ENCODE results near the gene IFT88. TPM values are rescaled to one million over a fixed set of nuclear protein-coding genes. Genes with fewer than 3 reads are reported as not detected.

The IFT88 gene
- total RNA-seq, 1 donor from 2014 or later, result 5.9 TPM

GRCh38 chr13:20558982-20559381 lies 8.0 kb upstream of the IFT88 start:
- no peaks in the 10 kb centered on the region for H3K9me3 Mint-ChIP-seq (ENCODE audit: low read depth)
- no peaks in the 10 kb centered on the region for H3K27me3 Mint-ChIP-seq (ENCODE audit: low read depth)
- no peak overlapping the region for H3K4me3 Mint-ChIP-seq (ENCODE audit: unreplicated experiment)
- H3K4me1 Mint-ChIP-seq (ENCODE audit: low read depth), result no peaks in the 10 kb centered on the region
- TF ChIP-seq, protein P1, sequence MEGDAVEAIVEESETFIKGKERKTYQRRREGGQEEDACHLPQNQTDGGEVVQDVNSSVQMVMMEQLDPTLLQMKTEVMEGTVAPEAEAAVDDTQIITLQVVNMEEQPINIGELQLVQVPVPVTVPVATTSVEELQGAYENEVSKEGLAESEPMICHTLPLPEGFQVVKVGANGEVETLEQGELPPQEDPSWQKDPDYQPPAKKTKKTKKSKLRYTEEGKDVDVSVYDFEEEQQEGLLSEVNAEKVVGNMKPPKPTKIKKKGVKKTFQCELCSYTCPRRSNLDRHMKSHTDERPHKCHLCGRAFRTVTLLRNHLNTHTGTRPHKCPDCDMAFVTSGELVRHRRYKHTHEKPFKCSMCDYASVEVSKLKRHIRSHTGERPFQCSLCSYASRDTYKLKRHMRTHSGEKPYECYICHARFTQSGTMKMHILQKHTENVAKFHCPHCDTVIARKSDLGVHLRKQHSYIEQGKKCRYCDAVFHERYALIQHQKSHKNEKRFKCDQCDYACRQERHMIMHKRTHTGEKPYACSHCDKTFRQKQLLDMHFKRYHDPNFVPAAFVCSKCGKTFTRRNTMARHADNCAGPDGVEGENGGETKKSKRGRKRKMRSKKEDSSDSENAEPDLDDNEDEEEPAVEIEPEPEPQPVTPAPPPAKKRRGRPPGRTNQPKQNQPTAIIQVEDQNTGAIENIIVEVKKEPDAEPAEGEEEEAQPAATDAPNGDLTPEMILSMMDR (IDR thresholded peaks at IDR 0.05), result no peak
- DNase-seq (ENCODE audit: low spot score), result no peak
- H3K36me3 Mint-ChIP-seq (ENCODE audit: low read depth), result no peaks in the 10 kb centered on the region
- no peak overlapping the region for H3K27ac Mint-ChIP-seq (ENCODE audit: unreplicated experiment)

DNA sequence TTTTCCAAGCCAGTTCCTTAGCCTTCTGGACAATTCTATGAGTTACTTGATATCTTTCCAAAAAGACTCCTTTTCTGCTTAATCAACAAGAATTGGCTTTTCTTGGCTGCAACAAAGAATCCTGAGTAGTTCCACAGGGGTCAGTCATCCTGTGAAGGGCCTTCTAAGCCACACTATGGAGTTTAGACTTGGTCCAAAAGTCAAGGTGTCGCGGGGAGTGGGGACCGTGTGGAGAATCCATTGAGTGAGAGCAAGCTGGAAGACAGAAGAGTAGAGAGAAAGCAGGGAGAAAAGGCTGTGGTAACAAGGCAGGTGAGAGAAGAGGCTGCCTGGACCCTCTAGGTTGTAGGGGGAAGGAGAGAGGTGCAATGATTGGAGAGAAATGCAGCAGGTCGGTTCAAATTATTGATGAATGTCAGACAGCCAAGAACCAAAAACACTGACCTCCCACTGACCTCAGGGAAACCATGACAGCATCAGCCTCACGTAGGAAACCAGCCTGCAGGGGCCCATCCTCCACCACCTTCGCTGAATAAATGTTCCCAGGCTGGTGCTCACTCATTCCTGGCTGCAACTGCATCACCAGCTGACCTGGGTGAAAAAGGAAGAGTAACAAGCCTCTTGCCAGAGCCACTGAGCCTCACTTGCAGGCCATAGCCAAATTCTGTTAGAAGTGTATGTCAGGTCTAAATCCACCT lies 7.1 kb upstream of the IFT88 start:
- H3K36me3 Mint-ChIP-seq (ENCODE audit: low read depth), result no peaks in the 10 kb centered on the region
- no peaks in the 10 kb centered on the region for H3K4me1 Mint-ChIP-seq (ENCODE audit: low read depth)
- no peaks in the 10 kb centered on the region for H3K27me3 Mint-ChIP-seq (ENCODE audit: low read depth)
- TF ChIP-seq, protein P1 (IDR thresholded peaks at IDR 0.05), result no peak
- no peak for DNase-seq (ENCODE audit: low spot score)
- no peak overlapping the region for H3K4me3 Mint-ChIP-seq (ENCODE audit: unreplicated experiment)
- no peak overlapping the region for H3K27ac Mint-ChIP-seq (ENCODE audit: unreplicated experiment)
- H3K9me3 Mint-ChIP-seq (ENCODE audit: low read depth), result peaks cover 4% of the 10 kb centered on the region

GRCh38 chr13:20561741-20562140 lies 5.2 kb upstream of the IFT88 start:
- no peak overlapping the region for H3K27ac Mint-ChIP-seq (ENCODE audit: unreplicated experiment)
- H3K4me3 Mint-ChIP-seq (ENCODE audit: unreplicated experiment), result no peak overlapping the region
- H3K36me3 Mint-ChIP-seq (ENCODE audit: low read depth), result no peaks in the 10 kb centered on the region
- peaks cover 7% of the 10 kb centered on the region for H3K9me3 Mint-ChIP-seq (ENCODE audit: low read depth)
- H3K4me1 Mint-ChIP-seq (ENCODE audit: low read depth), result peaks cover 4% of the 10 kb centered on the region
- no peak for DNase-seq (ENCODE audit: low spot score)
- H3K27me3 Mint-ChIP-seq (ENCODE audit: low read depth), result no peaks in the 10 kb centered on the region
- TF ChIP-seq, protein P1 (IDR thresholded peaks at IDR 0.05), result no peak

- no peak overlapping the region for H3K27ac Mint-ChIP-seq (ENCODE audit: unreplicated experiment)
- no peak for DNase-seq (ENCODE audit: low spot score)
- H3K9me3 Mint-ChIP-seq (ENCODE audit: low read depth), result peaks cover 7% of the 10 kb centered on the region
- no peaks in the 10 kb centered on the region for H3K27me3 Mint-ChIP-seq (ENCODE audit: low read depth)
- no peak overlapping the region for H3K4me3 Mint-ChIP-seq (ENCODE audit: unreplicated experiment)
- TF ChIP-seq, protein P1 (IDR thresholded peaks at IDR 0.05), result no peak
- peaks cover 14% of the 10 kb centered on the region for H3K4me1 Mint-ChIP-seq (ENCODE audit: low read depth)
- no peaks in the 10 kb centered on the region for H3K36me3 Mint-ChIP-seq (ENCODE audit: low read depth)
Observed at GRCh38 chr13:20565115-20565736, 1.7 kb upstream of the IFT88 start.

GRCh38 chr13:20566468-20566897 lies 474 bp upstream of the IFT88 start:
- TF ChIP-seq, protein P1 (IDR thresholded peaks at IDR 0.05), result no peak

More at GRCh38 chr13:20566468-20566897, 474 bp upstream of the IFT88 start:
- H3K4me3 Mint-ChIP-seq (ENCODE audit: unreplicated experiment), result peak overlapping the region; percentile 87
- H3K27me3 Mint-ChIP-seq (ENCODE audit: low read depth), result no peaks in the 10 kb centered on the region
- H3K9me3 Mint-ChIP-seq (ENCODE audit: low read depth), result peaks cover 7% of the 10 kb centered on the region
- peaks cover 16% of the 10 kb centered on the region for H3K4me1 Mint-ChIP-seq (ENCODE audit: low read depth)
- peak overlapping the region; percentile 95 for H3K27ac Mint-ChIP-seq (ENCODE audit: unreplicated experiment)
- DNase-seq (ENCODE audit: low spot score), result no peak
- no peaks in the 10 kb centered on the region for H3K36me3 Mint-ChIP-seq (ENCODE audit: low read depth)
